Progenitor cell of endocrine pancreas (in vitro differentiated cells): ENCODE data around the gene LTBP1. TPM values are rescaled to one million over a fixed set of nuclear protein-coding genes. Genes with fewer than 3 reads are reported as not detected.
A peak's percentile ranks its signal among the peaks of the same experiment; 100 is the strongest.

Source experiments
- DNase-seq: peaks from one replicate; pipeline ENCODE4 v3.0.0; 2021; ENCODE audit warnings: low spot score; ENCODE audit not compliant: unreplicated experiment
- H3K27ac Mint-ChIP-seq: 2 replicates; pipeline ENCODE4 v1.8.0; 2021; ENCODE audit warnings: mild to moderate bottlenecking, moderate library complexity, mixed read lengths
- H3K27me3 Mint-ChIP-seq: 2 replicates; pipeline ENCODE4 v1.8.0; 2021; ENCODE audit warnings: mixed read lengths
- H3K36me3 Mint-ChIP-seq: 2 replicates; pipeline ENCODE4 v1.8.0; 2022; ENCODE audit warnings: mixed read lengths; ENCODE audit not compliant: insufficient read depth
- H3K4me1 Mint-ChIP-seq: 2 replicates; pipeline ENCODE4 v1.8.0; 2021; ENCODE audit warnings: low read depth, mixed read lengths
- H3K4me3 Mint-ChIP-seq: 2 replicates; pipeline ENCODE4 v1.8.0; 2021; ENCODE audit warnings: low read depth, mild to moderate bottlenecking, moderate library complexity, mixed read lengths
- H3K9me3 Mint-ChIP-seq: 2 replicates; pipeline ENCODE4 v1.8.0; 2021; ENCODE audit warnings: low read depth, mixed read lengths
- total RNA-seq: library from RNA; stranded (reverse); gene quantifications from 2 replicates; pipeline ENCODE4 v1.2.1, GENCODE V29; 2021
- TF ChIP-seq, protein P1 (sequence below): fragments of 200-600 bp; sonication (generic); IDR thresholded peaks from one replicate; pipeline ENCODE4 v1.5.0; 2021; ENCODE audit warnings: antibody characterized with exemption, mild to moderate bottlenecking; ENCODE audit not compliant: unreplicated experiment

Gene LTBP1
- total RNA-seq, 1 donor from 2014 or later: 63.0 TPM

DNA sequence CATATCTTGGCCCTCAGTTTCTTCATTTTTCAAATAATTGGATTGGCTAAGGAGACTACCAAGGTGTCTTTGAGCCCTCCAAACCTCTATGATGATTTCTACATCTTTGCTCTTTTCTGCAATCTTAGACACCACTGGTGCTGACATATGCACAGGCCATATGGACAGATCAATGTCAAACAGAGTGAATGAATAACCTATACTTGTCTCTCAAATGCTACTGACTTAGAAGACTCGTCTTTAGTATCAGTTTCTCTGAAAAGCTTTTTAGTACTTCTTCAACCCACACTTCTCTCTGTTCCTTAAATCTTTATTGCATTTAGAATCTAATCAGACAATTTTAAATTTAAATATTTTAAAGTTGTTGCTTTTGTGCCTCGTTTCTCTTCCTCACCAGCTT, 258.2 kb downstream of the LTBP1 start:
- no peaks in the 10 kb centered on the region for H3K9me3 Mint-ChIP-seq
- DNase-seq: no peak
- no peak overlapping the region for H3K27ac Mint-ChIP-seq
- TF ChIP-seq, protein P1, sequence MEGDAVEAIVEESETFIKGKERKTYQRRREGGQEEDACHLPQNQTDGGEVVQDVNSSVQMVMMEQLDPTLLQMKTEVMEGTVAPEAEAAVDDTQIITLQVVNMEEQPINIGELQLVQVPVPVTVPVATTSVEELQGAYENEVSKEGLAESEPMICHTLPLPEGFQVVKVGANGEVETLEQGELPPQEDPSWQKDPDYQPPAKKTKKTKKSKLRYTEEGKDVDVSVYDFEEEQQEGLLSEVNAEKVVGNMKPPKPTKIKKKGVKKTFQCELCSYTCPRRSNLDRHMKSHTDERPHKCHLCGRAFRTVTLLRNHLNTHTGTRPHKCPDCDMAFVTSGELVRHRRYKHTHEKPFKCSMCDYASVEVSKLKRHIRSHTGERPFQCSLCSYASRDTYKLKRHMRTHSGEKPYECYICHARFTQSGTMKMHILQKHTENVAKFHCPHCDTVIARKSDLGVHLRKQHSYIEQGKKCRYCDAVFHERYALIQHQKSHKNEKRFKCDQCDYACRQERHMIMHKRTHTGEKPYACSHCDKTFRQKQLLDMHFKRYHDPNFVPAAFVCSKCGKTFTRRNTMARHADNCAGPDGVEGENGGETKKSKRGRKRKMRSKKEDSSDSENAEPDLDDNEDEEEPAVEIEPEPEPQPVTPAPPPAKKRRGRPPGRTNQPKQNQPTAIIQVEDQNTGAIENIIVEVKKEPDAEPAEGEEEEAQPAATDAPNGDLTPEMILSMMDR: no peak
- peaks cover 3% of the 10 kb centered on the region for H3K4me1 Mint-ChIP-seq
- no peak overlapping the region for H3K4me3 Mint-ChIP-seq
- H3K27me3 Mint-ChIP-seq: no peaks in the 10 kb centered on the region
- H3K36me3 Mint-ChIP-seq: peaks cover 3% of the 10 kb centered on the region

DNA sequence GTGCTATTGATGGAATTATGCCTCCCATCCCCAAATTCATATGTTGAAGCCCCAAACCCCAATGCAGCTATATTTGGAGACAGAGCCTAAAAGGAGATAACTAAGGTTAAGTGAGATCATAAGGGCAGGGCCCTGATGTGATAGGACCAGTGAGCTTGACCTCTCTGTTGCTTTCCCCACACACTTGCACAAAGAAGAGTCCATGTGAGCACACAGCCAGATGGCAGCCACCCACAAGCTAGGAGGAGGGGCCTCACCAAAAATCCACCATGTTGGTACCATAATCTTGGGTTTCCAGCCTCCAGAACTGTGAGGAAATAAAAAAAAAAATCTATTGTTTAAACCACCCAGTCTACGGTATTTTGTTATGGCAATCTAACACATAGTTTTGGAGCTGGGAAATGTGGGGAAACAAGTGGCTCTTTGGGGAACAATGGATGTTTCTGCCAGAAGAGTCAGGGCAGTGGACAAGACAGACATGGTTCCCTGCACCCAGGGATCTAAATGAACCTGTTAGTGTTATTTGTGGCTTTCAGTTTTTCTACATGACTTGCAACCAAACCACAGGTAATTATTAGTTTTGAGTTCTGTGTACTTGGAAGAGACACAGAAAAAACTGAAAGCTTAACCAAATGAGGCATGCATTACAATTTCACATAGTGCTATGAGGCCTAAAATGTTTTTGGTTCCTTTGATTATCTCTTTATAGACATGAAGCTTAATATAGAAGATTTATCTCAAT, 259.1 kb downstream of the LTBP1 start:
- Mint-ChIP-seq H3K27me3 (no peaks in the 10 kb centered on the region), H3K4me3 (no peak overlapping the region), H3K9me3 (no peaks in the 10 kb centered on the region), H3K36me3 (peaks cover 1% of the 10 kb centered on the region), H3K27ac (no peak overlapping the region), H3K4me1 (peaks cover 4% of the 10 kb centered on the region)
- TF ChIP-seq, protein P1: no peak
- DNase-seq: no peak

DNA sequence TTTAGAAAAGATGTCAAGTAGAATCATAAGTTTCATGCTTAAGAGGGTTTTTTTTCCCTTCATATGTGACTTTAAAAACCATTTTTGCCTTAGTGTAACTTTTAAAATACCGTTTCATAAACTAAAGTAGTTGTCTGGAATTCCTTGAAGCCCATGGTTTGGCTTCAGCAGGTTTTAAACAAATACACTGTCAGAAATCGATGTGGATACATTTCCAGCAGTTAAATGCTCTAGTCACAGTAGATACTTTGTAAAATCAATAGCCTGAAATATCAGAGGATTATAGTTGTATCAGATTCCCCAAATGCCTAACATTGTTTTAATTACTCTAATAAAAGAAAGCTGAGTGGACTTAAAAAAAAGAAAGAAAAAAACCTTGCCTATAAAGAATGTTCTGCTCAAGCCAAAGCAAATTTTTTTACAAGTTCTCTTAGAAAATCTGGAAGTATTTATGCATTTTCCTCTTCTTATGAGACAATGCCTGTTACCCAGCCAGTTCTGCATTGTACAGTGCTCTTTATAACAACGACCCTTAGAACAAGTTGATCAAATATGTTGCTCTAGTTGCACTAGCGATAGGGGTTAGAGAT, 260.5 kb downstream of the LTBP1 start:
- Mint-ChIP-seq H3K27ac (no peak overlapping the region), H3K36me3 (peaks cover 1% of the 10 kb centered on the region), H3K9me3 (no peaks in the 10 kb centered on the region), H3K4me1 (peaks cover 11% of the 10 kb centered on the region), H3K27me3 (no peaks in the 10 kb centered on the region), H3K4me3 (no peak overlapping the region)
- TF ChIP-seq, protein P1: no peak
- no peak for DNase-seq

DNA sequence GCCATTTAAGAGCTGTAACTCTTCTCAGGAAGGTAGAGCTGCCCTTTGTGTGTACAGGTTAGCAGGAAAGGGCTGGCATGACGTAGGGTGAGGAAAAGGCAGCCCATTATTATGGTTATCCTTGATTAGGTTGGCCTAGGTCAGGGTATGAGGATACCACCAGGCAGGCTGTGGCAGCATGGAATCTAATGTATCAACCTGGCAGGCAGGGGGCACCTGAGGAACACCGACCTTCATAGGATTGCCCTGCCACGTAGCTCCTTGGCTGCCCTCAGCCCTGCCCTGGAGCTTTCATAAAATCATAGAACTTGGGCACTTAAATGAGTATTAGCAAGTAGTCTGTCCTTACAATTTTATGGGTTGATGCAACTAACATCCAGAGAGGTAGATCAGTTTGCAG, 261.6 kb downstream of the LTBP1 start:
- Mint-ChIP-seq H3K9me3 (no peaks in the 10 kb centered on the region), H3K27me3 (no peaks in the 10 kb centered on the region), H3K4me3 (no peak overlapping the region), H3K4me1 (peaks cover 13% of the 10 kb centered on the region), H3K36me3 (peaks cover 1% of the 10 kb centered on the region), H3K27ac (no peak overlapping the region)
- TF ChIP-seq, protein P1: no peak
- no peak for DNase-seq

DNA sequence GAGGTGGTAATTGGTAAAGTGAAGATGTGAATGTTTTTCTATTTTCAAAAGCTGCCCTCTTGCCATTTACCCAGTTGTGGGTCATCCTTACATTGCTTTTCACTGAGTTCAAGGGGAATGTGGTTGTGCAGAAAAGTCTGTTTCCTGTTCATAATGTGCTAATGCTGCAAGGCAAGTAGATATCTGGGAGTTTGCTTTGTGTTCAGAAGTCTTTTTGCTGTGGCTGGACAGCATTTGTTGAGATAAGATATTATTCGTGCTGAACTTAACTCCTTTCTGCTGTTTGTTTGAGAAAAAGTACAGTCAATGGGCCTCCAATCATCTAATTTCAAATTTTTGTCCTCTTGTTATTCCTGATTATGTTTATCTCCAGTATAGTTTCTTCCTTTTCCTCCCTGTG, 263.2 kb downstream of the LTBP1 start:
- Mint-ChIP-seq H3K4me3 (no peak overlapping the region), H3K36me3 (peaks cover 4% of the 10 kb centered on the region), H3K27ac (peak overlapping the region; percentile 5), H3K9me3 (peaks cover 4% of the 10 kb centered on the region), H3K4me1 (peaks cover 16% of the 10 kb centered on the region), H3K27me3 (no peaks in the 10 kb centered on the region)
- TF ChIP-seq, protein P1: no peak
- DNase-seq: no peak
